Left kidney (tissue), 8 donors: Measurements from ENCODE around the gene TMPRSS9. TPM values are rescaled to one million over a fixed set of nuclear protein-coding genes. Genes with fewer than 3 reads are reported as not detected.
A peak's percentile ranks its signal among the peaks of the same experiment; 100 is the strongest.

Source experiments
- DNase-seq: peaks from one replicate; pipeline ENCODE4 v3.0.0-alpha.2; 2013
- long read RNA-seq, 8 donors: transcript quantifications; one replicate each; lab custom pipeline, GENCODE V29; 2026
- polyA plus RNA-seq: library from polyadenylated mRNA; unstranded; fragments of 120-200 nt; gene quantifications from one replicate; pipeline ENCODE4 v1.2.1, GENCODE V29; 2013; ENCODE audit not compliant: insufficient read length

The TMPRSS9 gene
- polyA plus RNA-seq, result 0.60 TPM
- long read RNA-seq, donor 1, result 0 reads
- long read RNA-seq, donor 2, partial matches to known transcripts, result 213 of 213 reads
- long read RNA-seq, donor 2, other reads (novel, unspliced or antisense), result 0 of 213 reads
- long read RNA-seq, donor 3, partial matches to known transcripts, result 9 of 9 reads
- long read RNA-seq, donor 3, other reads (novel, unspliced or antisense), result 0 of 9 reads
- long read RNA-seq, donor 4, result 0 reads
- long read RNA-seq, donor 5, result 0 reads
- long read RNA-seq, donor 6, result 0 reads
- long read RNA-seq, donor 7, partial matches to known transcripts, result 281 of 293 reads
- long read RNA-seq, donor 7, other reads (novel, unspliced or antisense), result 12 of 293 reads
- long read RNA-seq, donor 8, result 0 reads

DNA sequence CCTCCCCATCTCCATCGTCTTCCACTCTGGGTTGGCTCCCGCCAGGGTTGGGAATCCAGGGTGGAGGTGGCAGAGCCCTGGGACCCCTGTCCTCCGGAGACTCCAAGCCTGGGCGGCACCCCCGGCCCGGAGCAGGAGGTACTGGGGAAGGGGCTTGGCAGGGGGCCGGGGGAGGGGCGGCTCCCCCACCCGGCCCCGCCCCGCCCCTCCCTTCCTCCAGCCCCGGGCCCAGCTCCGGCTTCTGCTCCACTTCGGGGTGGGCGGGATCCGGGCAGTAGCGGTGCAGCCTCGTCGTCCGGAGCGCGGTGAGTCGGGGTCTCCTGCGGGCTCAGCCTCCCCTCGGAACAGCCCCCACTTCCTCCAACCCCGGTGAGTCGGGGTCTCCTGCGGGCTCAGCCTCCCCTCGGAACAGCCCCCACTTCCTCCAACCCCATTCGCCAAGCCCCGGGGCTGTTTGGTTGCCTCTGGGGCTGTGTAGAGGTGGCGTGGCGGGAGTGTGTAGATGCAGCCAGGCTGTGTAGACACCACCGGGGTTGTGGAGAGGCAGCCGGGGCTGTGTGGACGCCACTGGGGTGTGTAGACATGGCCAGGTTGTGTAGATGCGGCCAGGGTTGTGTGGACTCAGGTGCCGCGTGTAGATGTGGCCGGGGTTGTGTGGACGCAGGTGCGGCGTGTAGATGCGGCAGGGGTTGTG is at the start of gene TMPRSS9:
TMPRSS9 (plus strand) TSS at position 274 of the 694 bp plus-strand sequence. CDS start 29,521 bp downstream, outside the sequence.
- DNase-seq, result no peak

DNA sequence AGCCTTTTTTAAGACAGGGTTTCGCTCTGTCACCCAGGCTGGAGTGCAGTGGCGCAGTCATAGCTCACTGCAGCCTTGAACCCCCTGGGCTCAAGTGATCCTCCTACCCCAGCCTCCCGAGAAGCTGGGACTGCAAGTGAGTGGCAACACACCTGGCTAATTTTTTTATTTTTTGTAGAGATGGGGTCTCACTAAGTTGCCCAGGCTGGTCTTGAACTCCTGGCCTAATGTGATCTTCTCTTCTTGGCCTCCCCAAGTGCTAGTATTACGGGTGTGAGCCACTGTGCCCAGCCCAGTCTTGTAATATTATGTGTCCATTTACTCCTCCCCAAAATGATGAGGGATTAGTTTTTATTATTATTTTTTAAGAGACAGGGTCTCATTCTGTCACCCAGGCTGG is 49.0 kb upstream of the TMPRSS9 start:
- DNase-seq, result no peak

DNA sequence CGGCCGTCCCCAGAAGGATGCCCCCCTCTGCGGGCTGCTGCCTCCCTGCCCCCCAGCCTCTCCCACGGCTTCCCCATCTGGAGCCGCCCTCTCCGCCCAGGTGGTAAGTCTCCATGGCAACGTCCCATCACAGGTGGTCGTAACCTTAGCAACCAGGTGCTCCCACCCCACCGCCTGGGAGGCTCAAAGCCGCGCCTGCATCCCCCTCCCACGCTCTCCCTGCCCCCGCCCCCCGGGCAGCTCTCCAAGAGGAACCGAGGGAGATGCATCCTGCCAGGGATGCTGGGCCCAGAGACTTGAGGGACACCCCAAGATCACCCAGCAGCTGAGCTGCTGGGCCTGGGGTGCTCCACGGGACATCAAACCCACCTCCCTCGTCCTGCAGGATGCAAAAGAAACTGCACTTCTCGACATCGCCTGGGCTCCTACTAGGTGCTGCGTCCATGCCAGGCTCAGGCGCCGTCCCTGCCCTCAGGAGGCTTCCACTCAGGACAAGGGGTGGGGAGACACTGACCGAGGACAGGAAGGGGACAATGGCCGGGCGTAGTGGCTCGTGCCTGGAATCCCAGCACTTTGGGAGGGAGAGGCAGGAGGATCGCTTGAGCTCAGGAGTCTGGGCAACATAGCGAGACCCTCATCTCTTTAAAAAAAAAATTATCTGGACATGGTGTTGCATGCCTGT is 47.1 kb upstream of the TMPRSS9 start:
- DNase-seq, result no peak

DNA sequence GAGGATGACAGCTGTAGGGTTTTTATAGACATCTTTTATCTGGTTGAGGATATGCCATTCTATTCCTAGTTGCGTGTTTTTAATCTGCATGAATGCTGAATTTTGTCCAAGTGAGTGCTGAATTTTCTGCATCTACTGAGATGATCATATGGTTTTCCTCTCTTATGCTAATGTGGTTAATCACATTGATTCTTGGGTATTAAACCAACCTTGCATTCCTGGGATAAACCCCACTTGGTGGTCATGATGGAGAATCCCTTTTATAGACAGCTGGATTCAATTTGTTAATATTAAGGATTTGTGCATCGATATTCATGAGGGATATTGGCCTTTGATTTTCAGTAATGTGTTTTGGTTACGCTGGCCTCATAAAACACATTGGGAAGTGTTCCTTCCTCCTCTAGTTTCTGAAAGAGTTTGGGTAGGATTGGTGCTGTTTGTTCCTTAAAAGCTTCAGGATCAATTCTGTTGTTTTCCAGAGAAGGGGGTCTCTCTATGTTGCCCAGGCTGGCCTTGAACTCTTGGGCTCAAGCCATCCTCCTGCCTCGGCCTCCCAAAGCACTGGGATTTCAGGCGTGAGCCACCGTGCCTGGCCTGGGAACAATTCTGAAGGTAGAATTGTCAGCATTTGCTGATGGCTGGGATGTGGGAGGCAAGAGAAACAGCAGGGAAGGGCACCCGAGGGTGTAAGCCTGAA is 44.8 kb upstream of the TMPRSS9 start:
- DNase-seq, result no peak

DNA sequence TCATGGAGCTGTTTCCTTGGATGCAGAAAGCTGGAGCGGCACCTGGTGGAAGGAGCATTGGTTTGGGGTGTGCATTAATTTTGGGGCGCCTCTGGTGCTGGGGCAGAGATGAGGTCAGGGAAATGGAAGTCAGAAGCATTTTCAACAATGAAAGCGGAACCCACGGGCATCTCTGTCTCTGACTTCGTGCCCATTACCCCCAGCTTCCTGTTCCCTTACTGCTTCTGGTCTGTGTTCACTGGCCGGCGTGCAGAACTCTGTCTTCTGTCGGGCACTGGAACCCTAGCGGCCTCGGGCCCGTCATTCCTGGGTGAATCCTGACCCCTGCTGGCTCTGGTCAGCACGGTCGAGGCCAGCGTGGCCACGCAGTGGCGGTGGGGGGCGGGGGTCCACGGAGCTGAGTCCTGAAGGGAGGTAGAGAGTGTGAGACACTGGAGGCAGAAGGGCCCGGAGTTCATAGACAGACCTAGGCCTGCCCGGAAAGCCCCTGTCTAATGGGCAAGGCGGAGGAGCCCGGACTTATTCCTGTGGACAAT is 44.2 kb upstream of the TMPRSS9 start:
- DNase-seq, result no peak

DNA sequence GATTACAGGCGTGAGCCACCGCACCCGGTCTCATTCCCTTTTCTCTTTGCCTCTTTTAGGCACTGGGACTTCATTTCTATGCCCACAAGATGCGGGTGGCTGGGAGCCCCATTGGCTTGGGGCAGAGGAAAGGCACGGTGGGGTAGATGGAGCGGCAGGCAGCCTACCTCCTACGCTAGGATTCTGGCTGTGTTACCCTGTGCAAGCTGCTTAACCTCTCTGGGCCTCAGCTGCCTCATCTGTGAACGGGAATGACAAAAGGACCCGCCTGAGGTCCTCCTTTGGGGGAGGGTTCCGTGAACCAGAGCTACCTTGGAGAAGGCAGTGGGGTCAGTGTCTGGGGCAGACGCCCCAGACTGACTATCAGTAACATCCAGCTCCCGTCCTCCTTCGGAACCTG is 42.8 kb upstream of the TMPRSS9 start:
- no peak for DNase-seq

DNA sequence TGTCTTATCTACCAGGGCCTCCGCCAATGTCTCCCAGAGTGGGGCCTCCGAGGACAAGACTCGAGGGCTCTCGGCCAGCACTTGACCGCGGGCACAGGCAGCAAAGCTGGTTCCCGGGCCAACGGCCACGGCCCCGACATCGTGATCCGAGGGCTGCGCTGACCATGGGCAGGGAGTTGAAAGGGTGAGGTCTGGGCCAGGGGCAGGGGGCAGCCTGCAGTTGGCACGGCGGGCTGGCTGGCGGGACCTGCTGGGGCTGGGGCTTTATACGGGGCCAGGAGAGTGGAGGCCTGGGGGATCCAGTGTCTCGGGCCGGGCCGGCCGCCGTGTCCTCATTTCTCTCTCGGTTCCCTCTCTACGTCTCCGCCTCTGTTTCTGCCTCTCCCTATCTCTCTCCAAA is 42.3 kb upstream of the TMPRSS9 start:
- no peak for DNase-seq

DNA sequence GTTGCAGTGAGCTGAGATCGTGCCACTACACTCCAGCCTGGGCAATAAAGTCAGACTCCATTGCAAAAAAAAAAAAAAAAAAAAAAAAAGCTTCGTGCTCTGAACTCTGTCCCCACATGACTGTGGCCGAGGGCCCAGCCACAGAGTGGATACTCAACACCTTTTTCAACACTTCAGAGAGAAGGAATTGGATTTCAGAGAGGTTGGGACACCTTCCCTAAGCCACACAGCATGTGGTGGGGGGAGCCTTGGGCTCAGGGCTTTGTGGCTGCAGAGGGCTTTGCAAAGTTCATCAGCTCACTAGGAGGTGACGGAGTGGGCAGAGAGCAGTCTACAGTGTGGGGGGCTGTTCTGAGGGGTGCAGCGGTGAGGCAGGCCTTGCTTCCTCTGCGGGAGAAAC is 41.1 kb upstream of the TMPRSS9 start:
- no peak for DNase-seq

DNA sequence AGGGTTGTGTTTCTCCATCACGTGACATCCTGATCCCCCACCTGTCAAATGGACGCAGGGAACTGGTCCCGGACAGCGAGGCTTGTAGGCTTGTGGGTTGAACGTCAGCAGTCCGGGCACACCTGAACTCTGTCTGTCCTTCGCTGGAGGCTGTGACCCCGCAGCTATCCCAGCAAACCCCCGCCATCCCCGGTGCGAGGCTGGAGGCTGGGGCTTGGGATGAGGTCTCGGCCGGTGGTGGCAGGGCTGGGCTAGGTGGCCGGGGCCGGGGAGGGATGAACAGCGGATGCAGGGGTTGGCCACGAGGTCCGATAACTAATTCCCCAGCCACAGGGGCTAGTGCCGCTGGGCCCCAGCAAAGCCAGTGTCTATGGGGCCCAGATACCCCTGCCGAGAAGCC is 40.5 kb upstream of the TMPRSS9 start:
- no peak for DNase-seq

DNA sequence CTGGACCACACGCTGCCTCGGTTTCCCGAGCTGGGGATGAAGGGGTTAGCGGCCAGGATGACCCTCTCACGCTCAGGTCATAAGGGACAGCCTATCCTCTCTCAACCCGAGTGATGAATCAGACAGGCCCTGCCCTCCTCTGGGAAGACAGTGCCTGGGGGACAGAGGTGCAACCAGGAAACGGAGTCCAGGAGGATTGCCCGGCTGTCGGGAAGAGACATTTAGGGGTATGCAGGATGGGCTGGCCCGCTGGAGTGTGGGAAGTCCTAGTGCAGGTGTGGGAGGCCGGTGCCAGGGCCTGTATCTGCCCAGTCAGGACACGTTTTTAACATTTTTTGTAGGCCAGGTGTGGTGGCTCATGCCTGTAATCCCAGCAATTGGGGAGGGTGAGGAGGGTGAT is 40.0 kb upstream of the TMPRSS9 start:
- DNase-seq, result no peak

DNA sequence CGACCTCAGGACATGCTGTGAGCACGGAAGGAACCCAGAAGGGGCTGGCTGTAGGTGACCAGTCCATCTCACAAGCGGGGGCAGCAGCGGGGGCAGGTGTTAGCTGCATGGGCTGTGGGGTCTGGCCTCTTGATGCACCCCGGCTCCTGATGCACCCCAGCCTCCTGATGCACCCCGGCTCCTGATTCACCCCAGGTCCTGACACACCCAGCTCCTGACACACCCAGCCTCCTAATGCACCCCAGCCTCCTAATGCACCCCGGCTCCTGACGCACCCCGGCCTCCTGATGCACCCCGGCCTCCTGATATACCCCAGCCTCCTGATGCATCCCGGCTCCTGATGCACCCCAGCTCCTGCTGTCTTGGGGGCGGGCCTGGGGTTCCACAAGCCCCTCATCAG is 39.1 kb upstream of the TMPRSS9 start:
- no peak for DNase-seq

DNA sequence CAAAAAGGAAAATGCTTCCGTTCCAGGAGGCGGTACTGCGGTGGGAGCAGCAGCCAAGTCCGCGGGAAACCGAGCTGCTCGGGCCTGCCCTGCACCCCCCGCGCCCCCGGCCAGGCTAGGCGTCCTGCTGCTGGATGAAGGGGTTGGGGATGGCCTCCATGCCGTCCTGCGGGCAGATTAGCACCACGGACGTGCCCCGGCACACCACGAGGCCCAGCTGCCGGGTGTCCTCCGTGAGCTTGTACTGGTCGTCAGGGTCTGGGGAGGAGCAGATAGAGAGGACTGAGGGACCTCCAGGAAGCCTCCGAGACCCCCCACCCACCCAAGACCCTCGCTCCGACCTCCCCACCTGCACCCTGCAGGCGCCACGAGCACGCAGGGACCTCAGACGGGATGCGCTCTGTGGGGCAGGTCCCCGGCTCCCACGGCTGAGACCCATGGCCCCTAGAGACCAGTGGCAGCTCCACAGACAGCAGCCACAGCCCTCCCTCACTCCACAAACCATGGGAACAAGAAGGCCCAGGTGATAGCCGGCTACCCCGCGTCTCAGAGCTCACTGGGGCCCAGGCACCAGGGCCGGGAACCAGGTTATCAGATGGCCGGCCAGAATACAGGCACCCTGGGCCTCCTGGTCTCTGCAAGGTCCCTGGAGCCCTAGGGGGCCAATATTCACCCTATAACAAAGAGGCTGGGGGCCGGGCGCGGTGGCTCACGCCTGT is 38.3 kb upstream of the TMPRSS9 start:
- no peak for DNase-seq

DNA sequence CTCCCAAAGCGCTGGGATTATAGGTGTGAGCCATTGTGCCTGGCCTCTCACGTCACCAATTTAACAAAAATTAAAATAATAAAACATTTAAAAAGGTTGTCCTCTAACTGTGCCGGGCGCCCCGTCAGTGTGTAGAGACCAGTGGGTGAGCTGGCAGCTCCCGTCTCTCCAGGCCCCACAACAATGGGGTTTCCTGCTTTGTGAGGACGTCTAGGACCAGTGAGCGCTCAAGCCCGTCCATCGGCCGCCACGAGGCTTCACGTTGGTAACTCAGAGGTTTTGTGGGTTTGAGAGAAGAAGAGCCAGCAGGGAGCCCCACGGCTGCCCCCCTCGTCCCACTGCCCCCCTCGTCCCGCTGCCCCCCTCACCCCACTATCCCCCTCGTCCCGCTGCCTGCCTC is 36.4 kb upstream of the TMPRSS9 start:
- no peak for DNase-seq

DNA sequence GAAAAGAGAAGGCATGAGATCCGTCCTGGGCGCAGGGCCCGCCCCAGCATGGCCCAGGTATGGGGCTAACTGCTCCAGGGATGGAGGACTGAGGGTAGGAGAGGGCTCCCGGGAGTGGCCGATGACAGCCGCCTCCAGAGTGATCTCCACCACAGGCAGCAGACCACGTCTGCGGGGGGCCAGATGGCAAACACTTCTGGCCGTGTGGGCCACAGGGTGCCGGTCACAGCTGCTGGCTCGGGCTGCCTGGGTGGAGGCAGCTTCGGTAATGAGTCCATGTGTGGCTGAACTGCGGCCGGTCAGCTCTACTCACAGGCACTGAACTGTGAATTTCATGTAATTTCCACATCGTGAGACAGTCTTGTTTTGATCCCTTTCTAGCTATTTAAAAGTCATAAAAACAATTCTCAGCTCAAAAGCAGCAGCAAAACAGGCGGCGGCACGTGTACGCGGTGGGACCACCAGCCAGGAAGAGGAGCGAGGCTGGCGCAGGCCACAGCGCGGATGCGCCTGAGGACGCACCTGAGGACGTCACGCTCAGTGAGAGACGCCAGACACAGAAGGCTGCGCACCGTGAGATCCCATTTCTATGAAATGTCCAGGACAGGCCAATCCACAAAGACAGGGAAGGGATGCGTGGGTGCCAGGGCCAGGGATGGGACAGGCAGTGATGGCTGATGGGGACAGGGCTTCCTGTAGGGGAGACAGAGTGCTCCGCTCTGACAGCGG is 35.7 kb upstream of the TMPRSS9 start:
- DNase-seq, result no peak

DNA sequence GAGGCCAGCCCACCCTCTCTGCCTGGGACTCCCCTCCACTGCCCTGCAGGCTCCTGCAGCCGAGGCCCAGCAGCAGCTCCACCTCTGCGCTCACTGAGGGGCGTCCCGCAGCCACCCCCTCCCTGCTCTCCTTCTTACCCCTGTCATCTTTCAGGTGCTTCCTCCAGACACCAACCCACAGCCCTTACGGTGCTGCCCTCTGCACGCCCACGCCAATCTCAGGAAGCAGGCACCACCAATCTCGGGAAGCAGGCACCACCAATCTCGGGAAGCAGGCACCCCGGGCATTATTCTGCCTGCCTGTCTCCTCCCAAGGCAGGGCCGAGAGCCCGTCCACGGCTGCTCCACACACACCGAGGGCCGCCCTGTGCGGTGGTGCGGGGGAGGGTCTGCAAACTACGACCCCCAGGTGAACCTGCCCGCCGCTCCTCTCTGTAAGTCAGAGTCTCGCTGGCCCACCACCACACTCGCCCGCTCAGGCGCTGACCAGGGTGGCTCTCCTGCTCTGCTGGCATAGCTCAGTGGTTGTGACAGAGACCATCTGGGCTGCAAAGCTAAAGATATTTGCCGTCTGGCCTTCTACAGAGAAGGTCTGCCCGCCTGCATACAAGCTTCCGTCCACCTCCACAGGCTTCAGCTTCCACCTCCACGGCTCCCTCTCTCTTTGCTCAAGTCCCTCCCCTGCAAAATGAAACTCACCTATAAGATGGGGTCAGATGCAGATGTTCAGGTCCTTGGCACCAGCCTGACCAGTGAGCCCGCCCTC is 34.6 kb upstream of the TMPRSS9 start:
- no peak for DNase-seq

DNA sequence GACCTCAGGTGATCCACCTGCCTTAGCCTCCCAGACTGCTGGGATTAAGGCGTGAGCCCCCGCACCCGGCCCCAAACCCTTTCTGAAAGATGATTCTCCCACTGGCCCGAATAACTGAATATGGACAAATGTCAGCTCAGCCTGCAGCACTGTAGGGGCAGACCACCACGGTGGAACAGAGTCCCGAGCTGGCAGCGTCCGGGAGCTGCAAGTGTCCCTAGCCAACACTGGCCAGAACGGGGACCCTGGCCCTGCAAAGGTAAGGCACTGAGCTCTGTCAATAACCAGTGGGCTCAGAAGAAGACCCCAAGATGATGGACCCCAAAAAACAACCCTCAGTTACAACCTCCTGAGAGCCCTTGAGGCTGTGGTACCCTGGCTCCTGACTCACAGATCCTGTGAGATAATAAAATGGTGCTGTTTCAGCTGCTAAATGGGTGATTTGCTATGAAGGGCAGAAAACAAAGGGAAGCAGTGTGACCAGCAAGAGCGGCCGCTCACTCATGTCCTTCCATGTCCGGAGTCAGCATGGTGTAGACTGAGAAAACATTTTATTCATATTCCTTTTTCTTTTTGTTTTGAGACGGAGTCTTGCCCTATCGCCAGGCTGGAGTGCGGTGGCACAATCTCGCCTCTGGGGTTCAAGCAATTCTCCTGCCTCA is 33.2 kb upstream of the TMPRSS9 start:
- no peak for DNase-seq

DNA sequence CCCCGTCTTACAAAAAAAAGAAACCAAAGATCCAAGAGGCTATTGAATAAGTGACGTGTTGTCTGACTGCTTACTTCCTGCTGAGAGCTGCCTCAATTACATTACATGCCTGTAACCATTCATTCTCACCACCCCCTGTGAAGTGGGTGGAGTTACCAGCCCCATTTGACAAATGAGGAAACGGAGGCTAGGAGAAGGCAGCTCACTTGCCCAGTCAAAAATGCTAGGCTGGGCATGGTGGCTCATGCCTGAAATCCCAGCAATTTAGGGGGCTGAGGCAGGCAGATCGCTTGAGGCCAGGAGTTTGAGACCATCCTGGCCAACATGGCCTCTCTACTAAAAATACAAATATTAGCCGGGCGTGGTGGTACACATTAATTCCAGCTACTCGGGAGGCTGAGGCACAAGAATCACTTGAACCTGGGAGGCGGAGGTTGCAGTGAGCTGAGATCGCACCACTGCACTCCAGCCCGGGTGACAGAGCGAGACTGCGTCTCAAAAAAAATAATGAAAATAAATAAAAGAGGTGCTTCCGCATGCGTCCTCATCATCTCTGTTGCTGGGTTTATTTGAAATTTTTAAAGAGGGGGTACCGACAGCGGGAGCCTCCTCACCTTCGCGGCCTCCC is 32.2 kb upstream of the TMPRSS9 start:
- DNase-seq, result no peak

DNA sequence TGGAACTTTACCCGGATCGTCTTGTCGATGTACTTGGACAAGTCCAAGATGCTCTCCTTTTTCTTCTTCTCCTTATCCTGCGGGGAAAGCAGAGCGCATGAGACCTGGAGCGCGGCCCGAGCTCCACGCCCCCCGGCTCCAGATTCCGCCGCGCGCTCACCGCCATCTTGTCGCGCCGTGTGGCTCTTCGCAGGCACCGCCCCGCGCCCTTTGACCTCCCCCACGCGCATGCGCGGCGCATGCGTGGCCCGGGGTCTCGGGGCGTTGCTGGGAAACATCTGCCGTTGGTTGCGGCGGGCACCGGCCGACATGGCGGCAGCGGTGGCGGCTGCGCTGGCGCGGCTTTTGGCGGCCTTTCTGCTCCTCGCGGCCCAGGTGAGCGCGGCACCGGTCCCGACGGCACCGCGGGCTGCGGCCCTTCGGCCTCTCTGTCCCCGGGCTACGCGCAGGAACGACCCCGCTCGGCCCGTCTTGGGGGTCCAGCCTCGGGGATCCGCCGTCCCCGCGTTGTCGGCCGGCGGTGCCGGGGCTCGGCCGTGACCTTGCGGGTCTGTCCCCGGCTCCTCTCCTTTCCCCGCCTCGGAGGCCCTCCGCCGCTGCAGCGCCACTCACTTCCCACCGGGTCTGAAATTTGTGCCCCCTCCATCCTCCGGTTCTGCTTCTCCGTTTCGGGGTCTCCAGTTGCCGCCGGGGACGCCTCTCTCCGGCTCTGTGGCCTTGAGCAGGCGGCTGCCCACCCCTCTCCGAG is 31.5 kb upstream of the TMPRSS9 start, which contains the start of the genes LSM7 and SPPL2B:
LSM7 (minus strand) TSS at position 186 of the 748 bp plus-strand sequence; CDS start at position 166, 20 bp downstream.
SPPL2B (plus strand) TSS at position 284 of the 748 bp plus-strand sequence; CDS start at position 310, 26 bp downstream.
- peak; percentile 91 for DNase-seq
